Calu3 (cell line): ENCODE data around the gene DSCAM. TPM values are rescaled to one million over a fixed set of nuclear protein-coding genes. Genes with fewer than 3 reads are reported as not detected.

Experiments used
- BruUV-seq: library from RNA; stranded (reverse); fragments of 400-500 nt; replicated peaks from 2 replicates; lab custom pipeline; 2021; lab: Mats Ljungman, UMichigan
- CTCF ChIA-PET: fragments of 300-600 bp; sonication (Branson Sonifier 250); formaldehyde crosslinking; loops from one replicate; lab custom pipeline; 2022; ENCODE audit warnings: antibody characterized with exemption; lab: Charles Lee
- DNase-seq: peaks from one replicate; pipeline ENCODE4 v3.0.0; 2022
- H3K27ac Mint-ChIP-seq: one replicate; pipeline ENCODE4 v1.8.0; 2022; ENCODE audit warnings: mixed read lengths; ENCODE audit not compliant: unreplicated experiment
- H3K27me3 Mint-ChIP-seq: one replicate; pipeline ENCODE4 v1.8.0; 2022; ENCODE audit warnings: mixed read lengths; ENCODE audit not compliant: unreplicated experiment
- H3K36me3 Mint-ChIP-seq: one replicate; pipeline ENCODE4 v1.8.0; 2022; ENCODE audit warnings: mild to moderate bottlenecking, moderate library complexity, mixed read lengths; ENCODE audit not compliant: insufficient read depth, unreplicated experiment
- H3K4me1 Mint-ChIP-seq: one replicate; pipeline ENCODE4 v1.8.0; 2022; ENCODE audit warnings: mild to moderate bottlenecking, low read depth, mixed read lengths; ENCODE audit not compliant: unreplicated experiment
- H3K4me3 Mint-ChIP-seq: one replicate; pipeline ENCODE4 v1.8.0; 2022; ENCODE audit warnings: mild to moderate bottlenecking, low read depth, moderate library complexity, mixed read lengths; ENCODE audit not compliant: unreplicated experiment
- H3K9me3 Mint-ChIP-seq: one replicate; pipeline ENCODE4 v1.8.0; 2022; ENCODE audit warnings: low read depth, mixed read lengths; ENCODE audit not compliant: unreplicated experiment
- intact Hi-C: fragments of 100-400 bp; cut with micrococcal nuclease; formaldehyde crosslinking; loops from one replicate; pipeline ENCODE4 v1.10.0; 2022; ENCODE audit not compliant: unreplicated experiment
- total RNA-seq: library from RNA; stranded (reverse); gene quantifications from 2 replicates; pipeline ENCODE4 v1.2.3, GENCODE V29; 2022
- TF ChIP-seq, protein P1 (sequence below): fragments of 200-600 bp; IDR thresholded peaks from one replicate; pipeline ENCODE4 v1.8.0; 2022; ENCODE audit warnings: antibody characterized with exemption; ENCODE audit not compliant: unreplicated experiment

The DSCAM gene
- total RNA-seq, 1 experiment from 2014 or later: not detected

DNA sequence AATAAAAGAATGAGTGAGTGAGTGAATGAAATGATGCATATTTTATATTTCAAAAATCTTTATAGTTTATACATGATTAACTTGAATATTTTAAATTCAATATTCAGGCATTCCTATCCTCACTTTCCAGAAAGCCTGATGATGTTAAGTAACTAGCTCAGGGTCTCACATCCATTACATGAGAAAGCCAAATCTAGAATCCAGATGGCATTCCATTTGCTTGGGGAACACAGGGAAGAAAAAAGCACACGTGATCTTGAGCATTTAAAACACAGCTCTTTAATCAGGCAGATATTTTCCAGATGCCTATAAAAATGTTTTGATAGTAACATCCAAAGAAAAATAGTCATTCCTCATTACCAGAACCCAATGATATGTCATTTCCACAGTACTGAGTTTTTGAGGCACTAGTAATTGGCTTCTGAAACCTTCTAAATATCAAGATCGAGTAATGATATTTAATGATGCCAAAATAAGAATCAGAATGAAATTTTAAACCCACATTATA, 291.9 kb downstream of the DSCAM start:
- intact Hi-C loops: no loop called here
- BruUV-seq: no TSS peak
- CTCF ChIA-PET: no interaction called here
- Mint-ChIP-seq H3K36me3 (no peaks in the 10 kb centered on the region), H3K4me1 (no peaks in the 10 kb centered on the region), H3K27ac (no peak overlapping the region), H3K4me3 (no peak overlapping the region), H3K9me3 (peaks cover 5% of the 10 kb centered on the region), H3K27me3 (no peaks in the 10 kb centered on the region)
- TF ChIP-seq, protein P1, sequence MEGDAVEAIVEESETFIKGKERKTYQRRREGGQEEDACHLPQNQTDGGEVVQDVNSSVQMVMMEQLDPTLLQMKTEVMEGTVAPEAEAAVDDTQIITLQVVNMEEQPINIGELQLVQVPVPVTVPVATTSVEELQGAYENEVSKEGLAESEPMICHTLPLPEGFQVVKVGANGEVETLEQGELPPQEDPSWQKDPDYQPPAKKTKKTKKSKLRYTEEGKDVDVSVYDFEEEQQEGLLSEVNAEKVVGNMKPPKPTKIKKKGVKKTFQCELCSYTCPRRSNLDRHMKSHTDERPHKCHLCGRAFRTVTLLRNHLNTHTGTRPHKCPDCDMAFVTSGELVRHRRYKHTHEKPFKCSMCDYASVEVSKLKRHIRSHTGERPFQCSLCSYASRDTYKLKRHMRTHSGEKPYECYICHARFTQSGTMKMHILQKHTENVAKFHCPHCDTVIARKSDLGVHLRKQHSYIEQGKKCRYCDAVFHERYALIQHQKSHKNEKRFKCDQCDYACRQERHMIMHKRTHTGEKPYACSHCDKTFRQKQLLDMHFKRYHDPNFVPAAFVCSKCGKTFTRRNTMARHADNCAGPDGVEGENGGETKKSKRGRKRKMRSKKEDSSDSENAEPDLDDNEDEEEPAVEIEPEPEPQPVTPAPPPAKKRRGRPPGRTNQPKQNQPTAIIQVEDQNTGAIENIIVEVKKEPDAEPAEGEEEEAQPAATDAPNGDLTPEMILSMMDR: no peak
- no peak for DNase-seq

DNA sequence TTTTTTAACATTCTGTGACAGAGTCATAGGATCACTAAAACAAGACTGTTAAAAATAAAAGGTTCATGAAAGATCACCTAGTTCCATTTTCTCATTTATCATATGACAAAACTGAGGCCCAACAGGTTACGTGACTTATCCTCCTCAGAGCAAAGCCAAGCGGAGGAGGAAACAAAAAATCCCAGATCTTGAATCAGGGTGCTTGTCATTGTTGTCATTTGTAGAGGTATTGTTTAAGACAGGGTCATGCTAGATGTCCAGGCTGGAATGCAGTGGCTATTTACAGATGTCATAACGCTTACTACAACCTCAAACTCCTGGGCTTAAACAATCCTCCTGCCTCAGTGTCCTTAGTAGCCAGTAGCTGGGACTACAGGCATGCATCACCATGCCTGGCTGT, 293.2 kb downstream of the DSCAM start:
- Mint-ChIP-seq H3K4me1 (no peaks in the 10 kb centered on the region), H3K9me3 (peaks cover 5% of the 10 kb centered on the region), H3K36me3 (no peaks in the 10 kb centered on the region), H3K27ac (no peak overlapping the region), H3K4me3 (no peak overlapping the region), H3K27me3 (no peaks in the 10 kb centered on the region)
- no peak for DNase-seq
- TF ChIP-seq, protein P1: no peak
- CTCF ChIA-PET: no interaction called here
- intact Hi-C loops: no loop called here
- no TSS peak for BruUV-seq

DNA sequence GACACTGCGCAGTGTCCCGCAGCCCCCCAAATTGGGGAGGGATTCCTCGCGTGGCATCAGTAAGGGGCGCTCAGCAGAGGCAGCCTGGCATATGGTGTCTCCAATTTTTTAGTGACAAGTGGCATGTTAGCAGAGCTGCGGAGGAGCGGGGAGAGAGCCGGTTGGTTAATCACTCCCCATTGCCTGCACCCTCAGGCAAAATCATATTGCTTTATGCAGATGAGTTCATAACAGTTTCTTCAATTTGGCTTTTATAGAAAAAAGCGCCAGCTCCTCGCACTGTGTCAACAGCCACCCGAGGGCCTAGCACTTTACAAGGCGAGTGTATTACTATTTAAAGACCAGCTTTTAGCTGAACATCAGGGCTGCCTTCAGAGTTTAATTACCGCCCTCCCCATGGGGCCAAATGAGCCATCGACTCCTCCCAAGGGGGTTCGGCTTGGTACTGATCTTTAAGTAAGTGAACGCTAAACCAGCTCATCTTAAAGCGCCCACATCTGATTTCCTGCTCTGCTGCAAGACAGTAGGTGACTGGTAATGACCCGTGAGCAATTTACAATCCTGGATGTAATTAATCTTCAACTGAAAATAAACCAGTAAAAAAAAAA, 298.9 kb downstream of the DSCAM start:
- CTCF ChIA-PET: no interaction called here
- Mint-ChIP-seq H3K4me3 (no peak overlapping the region), H3K27ac (no peak overlapping the region), H3K27me3 (no peaks in the 10 kb centered on the region), H3K4me1 (no peaks in the 10 kb centered on the region), H3K9me3 (peaks cover 8% of the 10 kb centered on the region), H3K36me3 (no peaks in the 10 kb centered on the region)
- no peak for DNase-seq
- TF ChIP-seq, protein P1: no peak
- intact Hi-C loops: no loop called here
- no TSS peak for BruUV-seq

DNA sequence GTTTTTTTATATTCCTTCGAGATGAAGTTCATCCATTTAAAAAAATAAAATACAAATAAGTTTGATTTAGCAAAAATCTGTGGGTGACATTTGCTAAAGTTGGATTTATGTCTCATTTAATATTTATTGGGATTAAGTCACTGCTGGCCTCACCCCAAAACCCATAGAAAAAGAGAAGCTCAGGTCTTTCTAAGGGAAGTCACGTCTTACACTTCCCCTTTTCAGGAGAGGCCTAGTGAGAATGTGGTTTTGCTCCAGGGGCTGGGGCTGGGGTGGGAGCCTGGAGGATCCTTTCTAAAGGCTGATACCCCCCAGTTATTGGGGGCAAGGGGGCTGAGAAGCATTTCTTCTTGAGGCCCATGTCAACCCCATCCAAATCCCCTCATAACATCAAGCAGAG, 300.3 kb downstream of the DSCAM start:
- Mint-ChIP-seq H3K27ac (no peak overlapping the region), H3K36me3 (no peaks in the 10 kb centered on the region), H3K4me1 (no peaks in the 10 kb centered on the region), H3K4me3 (no peak overlapping the region), H3K27me3 (no peaks in the 10 kb centered on the region), H3K9me3 (peaks cover 5% of the 10 kb centered on the region)
- DNase-seq: no peak
- BruUV-seq: no TSS peak
- intact Hi-C loops: no loop called here
- CTCF ChIA-PET: no interaction called here
- TF ChIP-seq, protein P1: no peak
